PC-3 (cell line): Measurements from ENCODE around the gene CALML6.

Experiments
- EZH2 ChIP-seq: fragments of 300-600 bp; sonication (generic); IDR thresholded peaks from one replicate; pipeline ENCODE4 v1.6.1; 2017; ENCODE audit warnings: antibody characterized with exemption, mild to moderate bottlenecking, low read length; ENCODE audit not compliant: unreplicated experiment
- TF ChIP-seq, protein P1 (sequence below): fragments of 300-600 bp; sonication (generic); conservative IDR thresholded peaks from 2 replicates; pipeline ENCODE4 v1.5.1; 2017; ENCODE audit warnings: antibody characterized with exemption, low read depth, mild to moderate bottlenecking, low read length

DNA sequence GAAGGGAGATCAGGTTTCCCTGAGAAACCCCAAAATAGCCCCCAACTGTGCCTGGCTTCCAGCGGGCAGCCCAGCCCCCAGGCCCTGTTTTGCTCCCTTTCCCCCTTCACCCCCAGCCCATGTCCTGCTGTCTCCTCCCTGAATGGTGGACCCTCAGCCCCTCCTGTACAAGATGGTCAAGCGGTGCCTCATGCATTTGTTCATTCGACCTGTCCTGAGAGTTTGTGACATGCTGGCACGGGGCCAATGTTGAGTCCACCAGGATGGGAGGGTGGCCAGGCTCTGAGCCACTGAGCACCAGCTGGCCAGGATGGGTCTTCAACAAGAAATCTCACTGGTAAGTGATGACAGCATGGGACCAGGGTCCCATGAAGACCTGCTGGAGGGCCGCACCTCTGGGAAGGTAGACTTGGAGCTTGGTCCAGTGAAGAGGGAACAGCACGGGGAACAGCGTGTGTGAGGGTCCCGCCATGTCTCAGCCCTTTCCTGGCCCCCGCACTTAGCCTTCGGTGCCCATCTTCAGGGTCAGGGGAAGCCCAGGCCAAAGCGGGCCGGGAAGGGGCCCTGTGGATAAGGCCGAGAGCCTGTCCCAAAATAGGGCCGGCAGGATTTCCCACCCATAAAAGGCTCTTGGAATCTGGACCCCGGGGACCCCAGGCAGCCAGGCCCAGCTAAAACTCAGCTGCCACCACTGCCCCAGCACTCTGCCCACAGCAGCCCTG is at the start of gene CALML6:
- TF ChIP-seq, protein P1, sequence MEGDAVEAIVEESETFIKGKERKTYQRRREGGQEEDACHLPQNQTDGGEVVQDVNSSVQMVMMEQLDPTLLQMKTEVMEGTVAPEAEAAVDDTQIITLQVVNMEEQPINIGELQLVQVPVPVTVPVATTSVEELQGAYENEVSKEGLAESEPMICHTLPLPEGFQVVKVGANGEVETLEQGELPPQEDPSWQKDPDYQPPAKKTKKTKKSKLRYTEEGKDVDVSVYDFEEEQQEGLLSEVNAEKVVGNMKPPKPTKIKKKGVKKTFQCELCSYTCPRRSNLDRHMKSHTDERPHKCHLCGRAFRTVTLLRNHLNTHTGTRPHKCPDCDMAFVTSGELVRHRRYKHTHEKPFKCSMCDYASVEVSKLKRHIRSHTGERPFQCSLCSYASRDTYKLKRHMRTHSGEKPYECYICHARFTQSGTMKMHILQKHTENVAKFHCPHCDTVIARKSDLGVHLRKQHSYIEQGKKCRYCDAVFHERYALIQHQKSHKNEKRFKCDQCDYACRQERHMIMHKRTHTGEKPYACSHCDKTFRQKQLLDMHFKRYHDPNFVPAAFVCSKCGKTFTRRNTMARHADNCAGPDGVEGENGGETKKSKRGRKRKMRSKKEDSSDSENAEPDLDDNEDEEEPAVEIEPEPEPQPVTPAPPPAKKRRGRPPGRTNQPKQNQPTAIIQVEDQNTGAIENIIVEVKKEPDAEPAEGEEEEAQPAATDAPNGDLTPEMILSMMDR: no peak
- no peak for TF ChIP-seq EZH2
